ENCODE measurements around the gene TFDP2. TPM values are rescaled to one million over a fixed set of nuclear protein-coding genes. Genes with fewer than 3 reads are reported as not detected.

Gene TFDP2
- total and polyA plus RNA-seq, 2 of the 8 experiments (the other 6 are each of a cell fraction or from before 2014, with no cell fraction given), result 41.1 to 119 TPM

DNA sequence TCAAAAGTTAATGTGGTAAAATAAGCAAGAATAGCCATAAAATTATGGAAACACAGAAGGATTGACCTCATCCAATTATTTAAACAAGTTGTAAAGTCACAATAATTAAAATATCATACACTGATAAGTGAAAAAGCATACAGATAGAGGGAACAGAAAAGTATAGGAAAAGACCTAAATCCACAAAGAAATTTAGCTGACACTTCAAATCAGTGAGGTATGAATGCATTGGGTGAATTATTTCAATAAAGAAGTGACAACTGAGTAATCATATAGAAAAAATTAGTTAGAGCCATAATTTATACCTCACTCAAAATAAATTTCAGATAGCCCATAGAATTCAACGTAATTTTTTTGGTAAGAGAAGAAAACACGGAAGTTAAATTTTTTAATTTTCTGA is 25.1 kb downstream of the TFDP2 start:
- Histone ChIP-seq H2BK15ac (ENCODE audit: low read length) (no peak overlapping the region), H2BK20ac (ENCODE audit: low read length) (no peak overlapping the region), H4K91ac (replicated peaks; ENCODE audit: insufficient read length, low read length) (no peak overlapping the region), H2AK5ac (ENCODE audit: low read depth, low read length) (no peak overlapping the region), H3K4me1 (replicated peaks in 1 of 4; ENCODE audit: control insufficient read depth in 3 of 4, insufficient read depth in 4 of 4, low read length in 3 of 4) (no peaks in the 10 kb centered on the region), H3K27ac (ENCODE audit: low read depth, low read length) (no peak overlapping the region), H4K8ac (ENCODE audit: extremely low read depth, insufficient read depth, low read length) (no peak overlapping the region), H2AFZ (ENCODE audit: low read length) (no peak overlapping the region), H3K27me3 (replicated peaks in 1 of 4; ENCODE audit: control insufficient read depth in 3 of 4, extremely low read depth in 1 of 4, insufficient read depth in 3 of 4, low read length in 3 of 4) (no peaks in the 10 kb centered on the region), H4K20me1 (replicated peaks in 1 of 2; ENCODE audit: control insufficient read depth in 1 of 2, insufficient read depth in 2 of 2, low read length in 2 of 2) (no peaks in the 10 kb centered on the region), H2BK5ac (ENCODE audit: low read depth, low read length) (no peak overlapping the region), H2BK12ac (ENCODE audit: low read depth, low read length) (no peak overlapping the region), H3K4ac (replicated peaks; ENCODE audit: insufficient read length, low read depth, low read length) (no peak overlapping the region), H3K9me3 (ENCODE audit: insufficient read depth in 2 of 2, low read depth in 1 of 2, low read length in 1 of 2) (no peaks in the 10 kb centered on the region), H3K79me2 (ENCODE audit: control insufficient read depth in 1 of 2, insufficient read depth in 2 of 2, low read length in 2 of 2) (no peaks in the 10 kb centered on the region), H3K14ac (ENCODE audit: insufficient read length) (no peak overlapping the region), H3K79me1 (ENCODE audit: low read depth, low read length) (no peaks in the 10 kb centered on the region), H3K9ac (replicated peaks in 1 of 4; ENCODE audit: extremely low read depth in 1 of 4, low read depth in 3 of 4, low read length in 3 of 4) (no peak overlapping the region), H3K36me3 (ENCODE audit: control insufficient read depth in 2 of 4, insufficient read depth in 4 of 4, low read length in 3 of 4) (no peaks in the 10 kb centered on the region), H4K5ac (ENCODE audit: insufficient read length, low read depth, low read length) (no peak overlapping the region), H3K23me2 (ENCODE audit: low read depth, low read length) (no peaks in the 10 kb centered on the region), H3K18ac (ENCODE audit: extremely low read depth, low read length) (no peak overlapping the region), H2BK120ac (replicated peaks; ENCODE audit: low read depth, low read length) (no peak overlapping the region), H3K4me2 (ENCODE audit: insufficient read depth in 1 of 2, low read depth in 2 of 2, low read length in 2 of 2) (no peak overlapping the region), H3K56ac (replicated peaks; ENCODE audit: insufficient read length, low read depth, low read length) (no peak overlapping the region), H3K23ac (ENCODE audit: insufficient read length) (no peak overlapping the region), H3K4me3 (ENCODE audit: extremely low read depth in 1 of 4, insufficient read depth in 2 of 4, low read depth in 3 of 4, low read length in 4 of 4) (no peak overlapping the region)
- DNase-seq (ENCODE audit: low read depth in 1 of 2, low spot score in 2 of 2) (no peak), FAIRE-seq (no peak)
- 95% methylated on average over 2 of the region's 2 CpGs; no CpG with 5 or more reads in 1 of the 2 experiments for WGBS, 2 experiments (ENCODE audit: extremely low coverage in 1 of 2, insufficient coverage in 1 of 2, insufficient read length in 1 of 2, insufficient replicate concordance in 2 of 2, low coverage in 1 of 2, low lambda C conversion rate in 2 of 2, missing lambda C conversion rate in 1 of 2)
- ChIA-PET POLR2A (ENCODE audit: partially characterized antibody) (interaction anchor here (1.3 kb wide), 1 partner anchor 24 kb away, joined by 3 read pairs; no protein-coding TSS in a partner anchor), CTCF (ENCODE audit: partially characterized antibody) (interaction anchor here (1.2 to 3.0 kb wide), 7 partner anchors 15 to 184 kb away, joined by 3 to 11 read pairs (median 5); no protein-coding TSS in a partner anchor)
- TF ChIP-seq MAFK (IDR thresholded peaks at IDR 0.05; ENCODE audit: low read depth, low read length) (no peak), JUND (IDR thresholded peaks at IDR 0.05; ENCODE audit: low read length) (no peak), ZNF274 (IDR thresholded peaks at IDR 0.05; ENCODE audit: borderline replicate concordance, extremely low read depth, low read length) (no peak), PHF8 (conservative IDR thresholded peaks at IDR 0.05; ENCODE audit: low read depth, low read length) (no peak), SRF (IDR thresholded peaks at IDR 0.05; ENCODE audit: low read depth, low read length) (no peak), KDM1A (IDR thresholded peaks at IDR 0.05; ENCODE audit: borderline replicate concordance, low read length) (no peak), GABPA (IDR thresholded peaks at IDR 0.05; ENCODE audit: borderline replicate concordance, insufficient read depth, low read length) (no peak), RBBP5 (IDR thresholded peaks at IDR 0.05; ENCODE audit: borderline replicate concordance, low read depth, low read length) (no peak), SIN3A (conservative IDR thresholded peaks at IDR 0.05 in 1 of 2, IDR thresholded peaks at IDR 0.05 in 1 of 2; ENCODE audit: low read depth in 1 of 2, low read length in 2 of 2) (no peak), CHD2 (IDR thresholded peaks at IDR 0.05; ENCODE audit: low read length) (no peak)
- TF ChIP-seq, protein P1, sequence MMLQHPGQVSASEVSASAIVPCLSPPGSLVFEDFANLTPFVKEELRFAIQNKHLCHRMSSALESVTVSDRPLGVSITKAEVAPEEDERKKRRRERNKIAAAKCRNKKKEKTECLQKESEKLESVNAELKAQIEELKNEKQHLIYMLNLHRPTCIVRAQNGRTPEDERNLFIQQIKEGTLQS (IDR thresholded peaks at IDR 0.05; ENCODE audit: insufficient read depth, low read depth, low read length), result no peak
- TF ChIP-seq, protein P2, sequence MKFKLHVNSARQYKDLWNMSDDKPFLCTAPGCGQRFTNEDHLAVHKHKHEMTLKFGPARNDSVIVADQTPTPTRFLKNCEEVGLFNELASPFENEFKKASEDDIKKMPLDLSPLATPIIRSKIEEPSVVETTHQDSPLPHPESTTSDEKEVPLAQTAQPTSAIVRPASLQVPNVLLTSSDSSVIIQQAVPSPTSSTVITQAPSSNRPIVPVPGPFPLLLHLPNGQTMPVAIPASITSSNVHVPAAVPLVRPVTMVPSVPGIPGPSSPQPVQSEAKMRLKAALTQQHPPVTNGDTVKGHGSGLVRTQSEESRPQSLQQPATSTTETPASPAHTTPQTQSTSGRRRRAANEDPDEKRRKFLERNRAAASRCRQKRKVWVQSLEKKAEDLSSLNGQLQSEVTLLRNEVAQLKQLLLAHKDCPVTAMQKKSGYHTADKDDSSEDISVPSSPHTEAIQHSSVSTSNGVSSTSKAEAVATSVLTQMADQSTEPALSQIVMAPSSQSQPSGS (IDR thresholded peaks at IDR 0.05; ENCODE audit: low read length), result no peak

Data from H1 (cell line).